ENCODE results near the gene PGBD5. TPM values are rescaled to one million over a fixed set of nuclear protein-coding genes. Genes with fewer than 3 reads are reported as not detected.

PGBD5 gene
- total and polyA plus RNA-seq, 9 of the 15 experiments (the other 6 are each of a cell fraction or from before 2014, with no cell fraction given): under 0.01 to 0.40 (median 0.10) TPM; not detected in 3

- DNase-seq (ENCODE audit: extremely low read depth in 1 of 4, low spot score in 3 of 4): no peak
- Histone ChIP-seq H3K36me3 (ENCODE audit: control insufficient read depth, insufficient read depth, low read length) (no peaks in the 10 kb centered on the region), H3K4me3 (no peak overlapping the region), H3K27ac (ENCODE audit: extremely low read depth, low read depth, low read length) (no peak overlapping the region), H2AFZ (ENCODE audit: low read depth, low read length) (no peak overlapping the region), H3K4me1 (replicated peaks in 1 of 2; ENCODE audit: control insufficient read depth in 2 of 2, insufficient read depth in 2 of 2, low read length in 2 of 2) (peaks cover 0 to 3% of the 10 kb centered on the region in 2 experiments; a peak in 2 of 5 replicates), H4K20me1 (replicated peaks; ENCODE audit: control insufficient read depth, insufficient read depth, low read length) (peaks cover 5% of the 10 kb centered on the region; the same call in 1 of the 2 replicates), H3K9ac (ENCODE audit: insufficient read depth in 1 of 2, low read depth in 2 of 2, low read length in 2 of 2) (no peak overlapping the region), H3K9me3 (replicated peaks; ENCODE audit: control insufficient read depth, insufficient read depth, low read depth, low read length) (no peaks in the 10 kb centered on the region), H3K79me2 (ENCODE audit: control insufficient read depth, insufficient read depth, low read length) (no peaks in the 10 kb centered on the region), H3K4me2 (ENCODE audit: insufficient read depth, low read length) (no peak overlapping the region), H3K27me3 (ENCODE audit: control insufficient read depth in 2 of 2, insufficient read depth in 2 of 2, low read length in 2 of 2) (peaks cover 5 to 14% of the 10 kb centered on the region in 2 experiments; a peak in 4 of 5 replicates), H3K9me1 (ENCODE audit: control insufficient read depth, insufficient read depth, low read length) (no peaks in the 10 kb centered on the region)
- in situ Hi-C loops (cut with MboI) (no loop called here), intact Hi-C loops (cut with micrococcal nuclease) (no loop called here)
- POLR2A ChIA-PET: no interaction called here
- TF ChIP-seq RFX1 (IDR thresholded peaks at IDR 0.05): no peak
- TF ChIP-seq, protein P1, sequence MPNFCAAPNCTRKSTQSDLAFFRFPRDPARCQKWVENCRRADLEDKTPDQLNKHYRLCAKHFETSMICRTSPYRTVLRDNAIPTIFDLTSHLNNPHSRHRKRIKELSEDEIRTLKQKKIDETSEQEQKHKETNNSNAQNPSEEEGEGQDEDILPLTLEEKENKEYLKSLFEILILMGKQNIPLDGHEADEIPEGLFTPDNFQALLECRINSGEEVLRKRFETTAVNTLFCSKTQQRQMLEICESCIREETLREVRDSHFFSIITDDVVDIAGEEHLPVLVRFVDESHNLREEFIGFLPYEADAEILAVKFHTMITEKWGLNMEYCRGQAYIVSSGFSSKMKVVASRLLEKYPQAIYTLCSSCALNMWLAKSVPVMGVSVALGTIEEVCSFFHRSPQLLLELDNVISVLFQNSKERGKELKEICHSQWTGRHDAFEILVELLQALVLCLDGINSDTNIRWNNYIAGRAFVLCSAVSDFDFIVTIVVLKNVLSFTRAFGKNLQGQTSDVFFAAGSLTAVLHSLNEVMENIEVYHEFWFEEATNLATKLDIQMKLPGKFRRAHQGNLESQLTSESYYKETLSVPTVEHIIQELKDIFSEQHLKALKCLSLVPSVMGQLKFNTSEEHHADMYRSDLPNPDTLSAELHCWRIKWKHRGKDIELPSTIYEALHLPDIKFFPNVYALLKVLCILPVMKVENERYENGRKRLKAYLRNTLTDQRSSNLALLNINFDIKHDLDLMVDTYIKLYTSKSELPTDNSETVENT (CRISPR knock-in tag; IDR thresholded peaks at IDR 0.05): no peak
- no TSS peak for BruUV-seq (replicated peaks)
- CTCF ChIA-PET (ENCODE audit: low intra/inter-chr PET ratio): no interaction called here
- no peak for ATAC-seq
- FAIRE-seq: no peak
- WGBS (ENCODE audit: insufficient coverage, low coverage, missing lambda C conversion rate): 0% methylated on average over 3 of the region's 3 CpGs
These were observed 5.4 kb upstream of the PGBD5 start for GRCh38 chr1:230431527-230431926.

- Histone ChIP-seq H3K9ac (ENCODE audit: insufficient read depth in 1 of 2, low read depth in 2 of 2, low read length in 2 of 2) (no peak overlapping the region), H3K4me1 (replicated peaks in 1 of 2; ENCODE audit: control insufficient read depth in 2 of 2, insufficient read depth in 2 of 2, low read length in 2 of 2) (peaks cover 0 to 11% of the 10 kb centered on the region in 2 experiments; a peak in 2 of 5 replicates), H3K4me3 (no peak overlapping the region), H3K27me3 (ENCODE audit: control insufficient read depth in 2 of 2, insufficient read depth in 2 of 2, low read length in 2 of 2) (peaks cover 5 to 14% of the 10 kb centered on the region in 2 experiments; a peak in 4 of 5 replicates), H4K20me1 (replicated peaks; ENCODE audit: control insufficient read depth, insufficient read depth, low read length) (peaks cover 5% of the 10 kb centered on the region; the same call in 1 of the 2 replicates), H3K9me3 (replicated peaks; ENCODE audit: control insufficient read depth, insufficient read depth, low read depth, low read length) (no peaks in the 10 kb centered on the region), H3K27ac (ENCODE audit: extremely low read depth, low read depth, low read length) (no peak overlapping the region), H2AFZ (ENCODE audit: low read depth, low read length) (no peak overlapping the region), H3K9me1 (ENCODE audit: control insufficient read depth, insufficient read depth, low read length) (no peaks in the 10 kb centered on the region), H3K4me2 (ENCODE audit: insufficient read depth, low read length) (no peak overlapping the region), H3K79me2 (ENCODE audit: control insufficient read depth, insufficient read depth, low read length) (no peaks in the 10 kb centered on the region), H3K36me3 (ENCODE audit: control insufficient read depth, insufficient read depth, low read length) (no peaks in the 10 kb centered on the region)
- BruUV-seq (replicated peaks): no TSS peak
- TF ChIP-seq PHF20 (IDR thresholded peaks at IDR 0.05; ENCODE audit: partially characterized antibody) (no peak), NR0B1 (IDR thresholded peaks at IDR 0.05; ENCODE audit: partially characterized antibody) (no peak), HDAC8 (tag; IDR thresholded peaks at IDR 0.05) (no peak), GABPB2 (CRISPR knock-in tag; conservative IDR thresholded peaks at IDR 0.05) (no peak), ZNF3 (CRISPR knock-in tag; IDR thresholded peaks at IDR 0.05) (no peak), ZNF143 (CRISPR knock-in tag; IDR thresholded peaks at IDR 0.05) (no peak), TAL1 (IDR thresholded peaks at IDR 0.05) (no peak)
- TF ChIP-seq, protein P2, sequence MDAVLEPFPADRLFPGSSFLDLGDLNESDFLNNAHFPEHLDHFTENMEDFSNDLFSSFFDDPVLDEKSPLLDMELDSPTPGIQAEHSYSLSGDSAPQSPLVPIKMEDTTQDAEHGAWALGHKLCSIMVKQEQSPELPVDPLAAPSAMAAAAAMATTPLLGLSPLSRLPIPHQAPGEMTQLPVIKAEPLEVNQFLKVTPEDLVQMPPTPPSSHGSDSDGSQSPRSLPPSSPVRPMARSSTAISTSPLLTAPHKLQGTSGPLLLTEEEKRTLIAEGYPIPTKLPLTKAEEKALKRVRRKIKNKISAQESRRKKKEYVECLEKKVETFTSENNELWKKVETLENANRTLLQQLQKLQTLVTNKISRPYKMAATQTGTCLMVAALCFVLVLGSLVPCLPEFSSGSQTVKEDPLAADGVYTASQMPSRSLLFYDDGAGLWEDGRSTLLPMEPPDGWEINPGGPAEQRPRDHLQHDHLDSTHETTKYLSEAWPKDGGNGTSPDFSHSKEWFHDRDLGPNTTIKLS (IDR thresholded peaks at IDR 0.05; ENCODE audit: borderline replicate concordance, low read depth): no peak
- CTCF ChIA-PET (ENCODE audit: low intra/inter-chr PET ratio): no interaction called here
- in situ Hi-C loops (cut with MboI): no loop called here
- DNase-seq (ENCODE audit: extremely low read depth in 1 of 4, low spot score in 3 of 4) (no peak), ATAC-seq (no peak), FAIRE-seq (no peak)
- intact Hi-C loops (cut with micrococcal nuclease): no loop called here
- POLR2A ChIA-PET: interaction anchor here (0.8 kb wide), 1 partner anchor 8 kb away, joined by 3 read pairs; no protein-coding TSS in a partner anchor
- WGBS (ENCODE audit: insufficient coverage, low coverage, missing lambda C conversion rate): 0% methylated on average over 1 of the region's 1 CpG
These were observed 4.4 kb upstream of the PGBD5 start for GRCh38 chr1:230430499-230430898.

Data from K562 (cell line).